Astrocyte (in vitro differentiated cells and primary cell): ENCODE data around the gene EMC8. TPM values are rescaled to one million over a fixed set of nuclear protein-coding genes. Genes with fewer than 3 reads are reported as not detected.

Experiments
- DNase-seq: peaks from one replicate; pipeline ENCODE4 v3.0.0-alpha.2; 2010; ENCODE audit warnings: low read depth
- FAIRE-seq: peaks from 2 replicates; lab custom pipeline; 2011; peaks lifted over from hg19 to GRCh38; lab: Jason Lieb, UNC
- H2AFZ ChIP-seq: 2 replicates; pipeline ENCODE4 v1.6.0; 2012; ENCODE audit warnings: low read depth, low read length, inconsistent platforms
- H3K27ac ChIP-seq: 2 replicates; pipeline ENCODE4 v1.5.1; 2011; ENCODE audit warnings: low read depth, low read length, inconsistent platforms
- H3K27me3 ChIP-seq: 2 replicates; pipeline ENCODE4 v1.6.0; 2011; ENCODE audit warnings: low read length, inconsistent platforms; ENCODE audit not compliant: insufficient read depth
- H3K36me3 ChIP-seq: 2 replicates; pipeline ENCODE4 v1.5.1; 2011; ENCODE audit warnings: low read length, inconsistent platforms; ENCODE audit not compliant: insufficient read depth
- H3K4me1 ChIP-seq: 2 replicates; pipeline ENCODE4 v1.5.1; 2011; ENCODE audit warnings: low read length, inconsistent platforms; ENCODE audit not compliant: insufficient read depth
- H3K4me2 ChIP-seq: 2 replicates; pipeline ENCODE4 v1.6.0; 2012; ENCODE audit warnings: low read length, inconsistent platforms
- H3K4me3 ChIP-seq: 2 replicates; pipeline ENCODE4 v1.5.1; 2011; ENCODE audit warnings: low read depth, mild to moderate bottlenecking, low read length, inconsistent platforms; ENCODE audit not compliant: insufficient read depth
- H3K79me2 ChIP-seq: 2 replicates; pipeline ENCODE4 v1.6.0; 2012; ENCODE audit warnings: mild to moderate bottlenecking, low read length, inconsistent platforms; ENCODE audit not compliant: insufficient read depth
- H3K9ac ChIP-seq: 2 replicates; pipeline ENCODE4 v1.6.0; 2012; ENCODE audit warnings: mild to moderate bottlenecking, low read length, inconsistent platforms
- H3K9me3 ChIP-seq: 2 replicates; pipeline ENCODE4 v1.5.1; 2012; ENCODE audit warnings: low read depth, mild to moderate bottlenecking, low read length, inconsistent platforms; ENCODE audit not compliant: insufficient read depth
- H4K20me1 ChIP-seq: 2 replicates; pipeline ENCODE4 v1.6.0; 2012; ENCODE audit warnings: low read length, inconsistent platforms; ENCODE audit not compliant: insufficient read depth
- H3K27ac Mint-ChIP-seq: one replicate; pipeline ENCODE4 v1.8.0; 2021; ENCODE audit warnings: mild to moderate bottlenecking, mixed read lengths; ENCODE audit not compliant: unreplicated experiment
- H3K27me3 Mint-ChIP-seq: one replicate; pipeline ENCODE4 v1.8.0; 2021; ENCODE audit warnings: low read depth, mixed read lengths; ENCODE audit not compliant: unreplicated experiment
- H3K36me3 Mint-ChIP-seq: one replicate; pipeline ENCODE4 v1.8.0; 2021; ENCODE audit warnings: low read depth, mixed read lengths; ENCODE audit not compliant: unreplicated experiment
- H3K4me1 Mint-ChIP-seq: one replicate; pipeline ENCODE4 v1.8.0; 2021; ENCODE audit warnings: low read depth, mixed read lengths; ENCODE audit not compliant: unreplicated experiment
- H3K4me3 Mint-ChIP-seq: one replicate; pipeline ENCODE4 v1.8.0; 2021; ENCODE audit warnings: mild to moderate bottlenecking, moderate library complexity, mixed read lengths; ENCODE audit not compliant: unreplicated experiment
- H3K9me3 Mint-ChIP-seq: one replicate; pipeline ENCODE4 v1.8.0; 2021; ENCODE audit warnings: mild to moderate bottlenecking, mixed read lengths; ENCODE audit not compliant: unreplicated experiment
- CTCF ChIP-seq: IDR thresholded peaks from 2 replicates; pipeline ENCODE4 v1.5.1; 2011; ENCODE audit warnings: low read depth, mild to moderate bottlenecking, inconsistent platforms, low read length, moderate library complexity; ENCODE audit not compliant: insufficient read depth
- EZH2 ChIP-seq: IDR thresholded peaks from 2 replicates; pipeline ENCODE4 v1.6.1; 2012; ENCODE audit warnings: mild to moderate bottlenecking, low read length, inconsistent platforms; ENCODE audit not compliant: insufficient read depth
- total RNA-seq: library from RNA; stranded (reverse); gene quantifications from 2 replicates; pipeline ENCODE4 v1.2.1, GENCODE V29; 2021

The EMC8 gene
- total RNA-seq, 1 donor from 2014 or later = 42.7 TPM

- no peak overlapping the region for H3K27ac ChIP-seq
- H2AFZ ChIP-seq = peak overlapping the region; percentile 66
- H3K9me3 ChIP-seq = no peaks in the 10 kb centered on the region
- H3K27me3 Mint-ChIP-seq = peaks cover 42% of the 10 kb centered on the region
- H3K9ac ChIP-seq = no peak overlapping the region
- no peaks in the 10 kb centered on the region for H3K4me1 Mint-ChIP-seq
- H3K4me2 ChIP-seq = peak overlapping the region; percentile 68
- H3K36me3 ChIP-seq = no peaks in the 10 kb centered on the region
- no peaks in the 10 kb centered on the region for H3K79me2 ChIP-seq
- H3K27me3 ChIP-seq = peaks cover 25% of the 10 kb centered on the region
- FAIRE-seq (no peak), DNase-seq (no peak)
- no peak overlapping the region for H3K4me3 Mint-ChIP-seq
- peaks cover 2% of the 10 kb centered on the region for H3K4me1 ChIP-seq
- peaks cover 5% of the 10 kb centered on the region for H3K36me3 Mint-ChIP-seq
- H4K20me1 ChIP-seq = no peaks in the 10 kb centered on the region
- no peak for TF ChIP-seq CTCF
- no peak for TF ChIP-seq EZH2
- no peak overlapping the region for H3K27ac Mint-ChIP-seq
- peak overlapping the region; percentile 10 for H3K4me3 ChIP-seq
- H3K9me3 Mint-ChIP-seq = peaks cover 5% of the 10 kb centered on the region
Measured at GRCh38 chr16:85812031-85812807, 12.9 kb upstream of the EMC8 start.

- TF ChIP-seq CTCF (no peak), EZH2 (no peak)
- Histone ChIP-seq H4K20me1 (peaks cover 11% of the 10 kb centered on the region), H3K27me3 (peaks cover 25% of the 10 kb centered on the region), H3K9ac (no peak overlapping the region), H3K36me3 (peaks cover 7% of the 10 kb centered on the region), H3K27ac (no peak overlapping the region), H3K79me2 (no peaks in the 10 kb centered on the region), H3K4me2 (no peak overlapping the region), H3K4me1 (peaks cover 2% of the 10 kb centered on the region), H2AFZ (no peak overlapping the region), H3K4me3 (no peak overlapping the region), H3K9me3 (no peaks in the 10 kb centered on the region)
- H3K4me1 Mint-ChIP-seq = no peaks in the 10 kb centered on the region
- H3K27ac Mint-ChIP-seq = no peak overlapping the region
- DNase-seq (no peak), FAIRE-seq (no peak)
- H3K4me3 Mint-ChIP-seq = no peak overlapping the region
- H3K27me3 Mint-ChIP-seq = peaks cover 42% of the 10 kb centered on the region
- peaks cover 10% of the 10 kb centered on the region for H3K36me3 Mint-ChIP-seq
- H3K9me3 Mint-ChIP-seq = peaks cover 3% of the 10 kb centered on the region
Measured at GRCh38 chr16:85810742-85811115, 11.4 kb upstream of the EMC8 start.
